GM12873 (cell line): ENCODE measurements around the gene ARSB.

Experiments used
- TF ChIP-seq, protein P1 (sequence below): IDR thresholded peaks from 2 replicates; pipeline ENCODE4 v1.5.1; 2012; ENCODE audit warnings: low read depth, mild to moderate bottlenecking, moderate library complexity, low read length, control low read depth; ENCODE audit not compliant: insufficient read depth; ENCODE audit errors: missing control alignments

The ARSB gene

DNA sequence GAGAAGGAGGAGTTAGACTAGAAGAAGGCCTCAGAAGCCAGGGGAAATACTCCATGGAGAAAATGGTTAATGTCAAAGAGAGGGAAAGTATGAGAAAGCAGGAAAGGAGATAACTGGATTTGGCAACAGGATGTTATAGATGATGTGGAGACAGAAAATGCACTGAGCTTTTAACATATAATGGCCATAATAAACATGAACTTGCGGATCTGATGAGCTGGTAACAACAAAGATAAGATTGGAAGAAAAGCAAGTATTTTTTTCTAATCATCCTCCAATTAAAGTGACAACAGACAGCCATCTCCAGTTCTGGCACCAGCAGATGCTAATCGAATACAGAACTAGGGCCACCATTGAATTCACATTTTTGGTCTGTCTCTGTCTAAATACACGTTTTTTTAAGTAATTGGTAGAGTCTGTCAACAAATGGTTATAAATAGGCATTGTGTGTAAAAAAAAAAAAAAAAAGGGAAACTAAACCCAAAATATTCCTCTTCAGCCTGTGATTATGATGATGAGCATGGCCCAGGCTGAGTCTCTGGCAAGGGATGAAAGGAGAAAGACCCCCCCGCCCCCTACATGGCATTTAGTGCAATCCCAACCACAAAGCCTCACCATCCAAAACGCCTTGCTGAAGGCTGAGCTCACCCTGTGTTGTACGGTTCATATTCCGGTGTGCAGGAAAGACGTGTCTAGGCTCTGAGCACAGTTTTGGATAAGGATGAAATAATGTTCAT lies 187.0 kb downstream of the ARSB start:
- TF ChIP-seq, protein P1, sequence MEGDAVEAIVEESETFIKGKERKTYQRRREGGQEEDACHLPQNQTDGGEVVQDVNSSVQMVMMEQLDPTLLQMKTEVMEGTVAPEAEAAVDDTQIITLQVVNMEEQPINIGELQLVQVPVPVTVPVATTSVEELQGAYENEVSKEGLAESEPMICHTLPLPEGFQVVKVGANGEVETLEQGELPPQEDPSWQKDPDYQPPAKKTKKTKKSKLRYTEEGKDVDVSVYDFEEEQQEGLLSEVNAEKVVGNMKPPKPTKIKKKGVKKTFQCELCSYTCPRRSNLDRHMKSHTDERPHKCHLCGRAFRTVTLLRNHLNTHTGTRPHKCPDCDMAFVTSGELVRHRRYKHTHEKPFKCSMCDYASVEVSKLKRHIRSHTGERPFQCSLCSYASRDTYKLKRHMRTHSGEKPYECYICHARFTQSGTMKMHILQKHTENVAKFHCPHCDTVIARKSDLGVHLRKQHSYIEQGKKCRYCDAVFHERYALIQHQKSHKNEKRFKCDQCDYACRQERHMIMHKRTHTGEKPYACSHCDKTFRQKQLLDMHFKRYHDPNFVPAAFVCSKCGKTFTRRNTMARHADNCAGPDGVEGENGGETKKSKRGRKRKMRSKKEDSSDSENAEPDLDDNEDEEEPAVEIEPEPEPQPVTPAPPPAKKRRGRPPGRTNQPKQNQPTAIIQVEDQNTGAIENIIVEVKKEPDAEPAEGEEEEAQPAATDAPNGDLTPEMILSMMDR: no peak

DNA sequence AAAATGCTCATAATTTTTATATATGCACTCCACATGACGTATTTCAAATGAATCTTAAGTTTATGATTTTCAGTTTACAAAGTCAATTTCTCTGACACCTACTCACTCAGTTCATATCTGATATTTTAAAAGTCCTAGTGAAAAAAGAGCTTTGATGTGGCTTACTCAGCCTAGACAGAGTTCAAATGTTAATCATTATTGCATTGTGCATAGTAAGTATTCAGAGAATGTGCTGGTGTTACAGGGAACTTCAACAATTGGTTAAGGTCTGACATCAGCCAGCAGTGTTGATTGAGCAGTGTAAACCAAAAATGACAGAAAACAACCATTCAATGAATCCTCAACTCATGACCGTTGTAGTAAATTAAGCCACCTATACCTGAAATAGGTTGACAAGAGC lies 189.4 kb downstream of the ARSB start:
- TF ChIP-seq, protein P1: no peak

DNA sequence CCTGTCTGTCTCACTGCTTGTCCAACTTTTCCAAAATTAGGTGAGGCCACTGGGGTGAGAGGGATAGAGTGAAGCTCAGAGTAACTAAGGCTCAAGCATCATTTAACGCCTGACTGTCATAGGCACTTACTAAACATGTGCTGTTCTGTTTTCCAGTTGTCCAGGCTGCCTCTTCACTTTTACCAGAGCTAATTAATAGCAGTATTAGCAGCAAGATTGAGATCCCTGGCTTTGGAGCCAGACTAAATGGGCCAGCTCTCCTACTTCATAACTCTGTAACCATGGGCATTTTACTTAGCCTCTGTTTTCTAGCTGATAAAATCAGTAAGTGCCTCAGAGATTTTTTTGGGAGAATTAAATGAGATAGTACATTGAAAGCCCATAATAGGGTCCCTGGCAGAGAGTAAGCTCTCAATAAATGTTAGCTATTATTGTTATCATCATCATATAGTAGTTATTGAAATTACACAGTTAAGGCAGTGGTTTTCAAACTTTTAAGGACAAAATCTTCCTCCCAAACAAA lies 190.4 kb downstream of the ARSB start:
- TF ChIP-seq, protein P1: no peak

DNA sequence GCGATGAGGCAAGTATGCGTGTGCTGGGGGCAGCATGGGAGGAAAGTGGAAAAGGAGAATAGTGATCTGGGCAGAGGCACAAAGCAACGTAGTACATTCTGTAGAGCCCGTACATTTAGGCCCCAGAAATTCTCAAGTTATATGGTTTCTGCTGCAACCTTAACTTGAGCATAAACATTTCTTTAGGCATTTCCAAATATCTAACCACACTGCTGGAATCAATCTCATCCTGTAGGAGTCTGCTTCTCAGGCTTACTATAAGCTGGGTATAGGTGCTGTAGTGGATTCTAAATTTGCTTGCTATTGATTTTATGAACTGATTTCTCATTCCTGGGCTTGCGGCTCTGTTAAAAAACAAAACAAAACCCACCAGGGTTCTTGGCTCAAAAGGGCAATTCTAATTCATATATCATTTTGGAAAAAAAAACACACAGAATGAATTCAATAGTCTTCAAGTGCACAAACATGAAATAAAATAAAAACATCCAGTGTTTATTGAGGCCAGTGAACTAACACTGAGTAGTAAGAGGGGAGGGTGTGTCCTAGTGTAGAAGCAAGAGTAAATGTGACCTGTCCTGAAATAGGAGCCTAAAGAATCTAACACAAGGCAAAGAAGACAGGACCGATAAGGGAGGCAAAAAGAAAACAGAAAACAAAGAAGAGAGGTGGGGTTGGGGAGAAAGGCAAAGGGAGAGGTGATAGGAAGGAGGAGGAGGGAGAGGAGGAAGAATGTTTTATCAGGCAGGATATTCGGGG lies 191.0 kb downstream of the ARSB start:
- TF ChIP-seq, protein P1: no peak

DNA sequence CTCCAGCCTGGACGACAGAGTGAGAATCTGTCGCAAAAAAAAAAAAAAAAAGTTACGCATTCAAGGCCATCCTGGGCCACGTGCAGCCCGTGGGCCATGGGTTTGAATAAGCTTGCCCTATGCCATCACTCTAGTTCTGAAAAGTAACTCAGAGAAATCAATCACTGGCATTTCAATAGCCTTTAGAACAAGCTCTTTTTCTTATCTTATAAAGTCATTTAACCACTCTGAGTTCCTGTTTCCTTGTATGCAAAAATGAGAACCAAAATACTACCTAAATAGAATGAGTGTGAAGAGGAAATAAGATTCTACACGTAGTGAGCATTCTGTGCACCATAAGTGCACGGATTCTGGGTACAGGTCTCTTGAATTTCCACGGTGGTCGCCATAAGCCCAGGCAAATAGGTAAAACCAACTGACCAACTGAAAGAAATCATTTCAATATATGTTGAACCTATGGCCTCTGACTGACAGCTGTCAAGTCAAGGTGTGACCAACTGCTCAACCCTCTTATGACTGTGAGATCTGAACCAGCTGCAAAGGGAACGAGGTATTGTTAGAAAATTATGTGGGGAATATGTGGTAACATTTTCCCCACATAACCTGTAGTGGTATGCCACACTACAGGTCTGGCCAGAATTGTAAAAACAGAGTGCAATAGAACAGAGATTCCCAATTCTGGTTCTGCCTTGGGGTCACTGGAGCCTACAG lies 192.6 kb downstream of the ARSB start:
- TF ChIP-seq, protein P1: no peak

DNA sequence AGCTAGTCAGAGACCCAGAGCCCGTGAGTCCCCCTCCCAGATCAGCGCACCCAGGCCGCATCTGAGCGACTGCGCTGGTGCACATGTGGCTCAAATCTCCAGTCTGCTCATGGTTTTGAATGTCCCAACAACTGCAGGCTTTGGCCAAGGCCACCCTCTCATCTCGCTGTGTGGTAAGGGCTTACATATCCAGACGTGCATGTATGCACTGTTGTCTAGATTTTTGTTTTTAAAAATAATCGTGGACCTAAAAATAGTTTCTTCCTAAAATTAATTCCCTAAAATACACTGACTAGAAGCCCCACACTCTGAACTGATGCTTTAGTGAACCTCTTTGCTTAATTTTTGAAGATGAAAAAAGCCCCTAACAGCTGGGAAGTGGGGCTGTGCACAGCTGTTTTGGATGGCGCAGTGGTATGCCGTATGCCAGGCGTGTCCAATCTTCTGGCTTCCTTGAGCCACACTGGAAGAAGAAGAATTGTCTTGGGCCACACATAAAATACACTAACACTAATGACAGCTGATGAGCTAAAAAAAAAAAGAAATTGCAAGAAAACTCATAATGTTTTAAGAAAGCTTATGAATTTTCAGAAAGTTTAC lies 193.5 kb downstream of the ARSB start:
- TF ChIP-seq, protein P1: no peak
